GM12864 (cell line): ENCODE results near the gene USP3.
A peak's percentile ranks its signal among the peaks of the same experiment; 100 is the strongest.

Source experiments
- DNase-seq: peaks from one replicate; pipeline ENCODE4 v3.0.0-alpha.2; 2011; ENCODE audit warnings: low read depth
- H3K4me3 ChIP-seq: 2 replicates; pipeline ENCODE4 v1.5.1; 2011; ENCODE audit warnings: mild to moderate bottlenecking, low read depth, low read length, control low read depth
- CTCF ChIP-seq: IDR thresholded peaks from 2 replicates; pipeline ENCODE4 v1.5.1; 2011; ENCODE audit warnings: low read depth, mild to moderate bottlenecking, moderate library complexity, low read length, control low read depth, inconsistent platforms; ENCODE audit errors: missing control alignments

The USP3 gene

GRCh38 chr15:63504979-63505841 lies 817 bp downstream of the USP3 start:
- no peak for TF ChIP-seq CTCF
- peak overlapping the region; percentile 95 for H3K4me3 ChIP-seq
- DNase-seq, result no peak

GRCh38 chr15:63505842-63506222 lies 1.4 kb downstream of the USP3 start:
- H3K4me3 ChIP-seq, result peak overlapping the region; percentile 95
- DNase-seq, result no peak
- no peak for TF ChIP-seq CTCF

GRCh38 chr15:63506537-63507035 lies 2.2 kb downstream of the USP3 start:
- no peak for TF ChIP-seq CTCF
- H3K4me3 ChIP-seq, result peak overlapping the region; percentile 95
- DNase-seq, result no peak

- no peak overlapping the region for H3K4me3 ChIP-seq
- TF ChIP-seq CTCF, result no peak
- no peak for DNase-seq
Measured at GRCh38 chr15:63507878-63508818, 3.8 kb downstream of the USP3 start.

- DNase-seq, result no peak
- H3K4me3 ChIP-seq, result no peak overlapping the region
- no peak for TF ChIP-seq CTCF
Measured at GRCh38 chr15:63509056-63509954, 4.9 kb downstream of the USP3 start.
